Activated naive CD8-positive, alpha-beta T cell treated with anti-CD3 and anti-CD28 coated beads, Interleukin-2, amount 50 U/mL, for 16 hours (primary cell): ENCODE results near the gene PRMT3.
"Not testable (repeated sequence)": the region's sequence is repeated elsewhere in the genome, so short reads cannot be mapped to it uniquely, and the experiment has no call there.

Experiments used
- DNase-seq: peaks from one replicate; pipeline ENCODE4 v3.0.0-alpha.2; 2020; ENCODE audit warnings: low read depth, low spot score

The PRMT3 gene

DNA sequence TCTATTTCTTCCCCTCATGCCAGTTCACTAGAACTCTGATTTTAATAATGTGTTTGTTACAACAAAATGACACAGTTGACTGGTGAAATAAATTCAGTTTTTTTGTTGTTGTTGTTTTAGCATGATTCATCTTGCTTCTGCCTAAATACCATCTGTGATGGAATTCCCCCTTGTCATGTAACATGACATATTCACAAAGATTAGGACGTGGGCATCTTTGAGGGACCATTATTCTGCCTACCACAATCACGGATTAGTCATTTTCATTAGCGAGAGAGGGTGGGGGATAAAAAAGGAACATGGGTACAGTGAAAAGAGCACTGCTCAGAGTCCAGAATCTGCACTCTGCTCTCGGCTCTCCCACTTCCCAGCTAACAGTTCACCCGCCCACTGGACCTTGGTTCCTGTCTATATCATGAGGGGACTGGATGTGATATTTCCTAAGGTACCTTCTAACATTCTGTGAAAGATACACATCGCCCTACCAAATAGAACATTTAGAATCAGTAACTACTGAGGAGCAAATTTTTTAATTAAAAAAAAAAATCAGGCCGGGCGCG, 12.7 kb upstream of the PRMT3 start:
- DNase-seq: no peak

DNA sequence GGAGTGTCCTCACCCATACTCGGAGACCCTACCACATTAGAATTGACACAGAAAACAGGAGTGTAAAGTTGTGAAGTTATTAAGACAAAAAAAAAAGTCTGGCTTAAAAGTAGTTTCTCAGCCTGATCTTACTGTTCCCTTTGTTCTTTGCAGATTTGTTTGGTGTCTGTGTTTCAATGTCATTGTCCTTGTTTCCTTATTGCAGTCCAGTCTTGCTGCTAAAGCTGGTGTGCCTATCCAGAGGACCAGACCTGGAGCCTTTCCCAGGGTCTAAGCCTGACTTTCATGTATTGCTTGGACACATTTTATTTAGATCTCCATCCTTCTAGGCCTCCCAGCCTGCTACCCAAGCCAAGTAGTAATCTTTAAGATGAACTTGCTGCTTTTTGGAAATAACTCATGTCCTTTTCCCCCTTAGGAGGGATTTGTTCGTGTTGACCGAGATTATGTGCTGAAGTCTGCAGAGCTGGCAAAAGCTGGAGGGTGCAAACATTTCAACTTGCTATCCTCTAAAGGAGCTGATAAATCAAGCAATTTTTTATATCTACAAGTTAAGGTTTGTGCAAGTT, 11.3 kb upstream of the PRMT3 start:
- no peak for DNase-seq

GRCh38 chr11:20385996-20386395, 1.5 kb upstream of the PRMT3 start:
- DNase-seq: not testable (repeated sequence)

GRCh38 chr11:20388096-20389055, 860 bp downstream of the PRMT3 start:
- no peak for DNase-seq

DNA sequence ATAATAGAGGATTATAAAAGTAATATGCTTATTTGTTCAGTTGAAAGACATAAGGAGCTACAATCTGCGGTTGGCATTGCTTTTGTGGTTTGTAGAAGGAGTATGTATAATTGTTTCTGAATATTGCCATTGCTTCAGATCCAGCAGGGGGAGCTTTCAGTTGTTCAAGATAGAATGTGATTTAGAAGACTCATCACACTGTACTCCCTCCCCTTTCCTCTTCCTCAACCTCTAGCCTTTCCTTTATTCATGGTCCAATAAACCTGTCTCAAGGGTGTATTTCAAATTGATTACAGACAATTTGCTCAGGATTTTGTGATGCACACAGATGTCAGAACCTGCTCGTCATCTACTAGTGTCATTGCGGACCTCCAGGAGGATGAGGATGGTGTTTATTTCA, 9.8 kb downstream of the PRMT3 start:
- no peak for DNase-seq

- DNase-seq: no peak
Measured at GRCh38 chr11:20399498-20399897, 12.0 kb downstream of the PRMT3 start.

DNA sequence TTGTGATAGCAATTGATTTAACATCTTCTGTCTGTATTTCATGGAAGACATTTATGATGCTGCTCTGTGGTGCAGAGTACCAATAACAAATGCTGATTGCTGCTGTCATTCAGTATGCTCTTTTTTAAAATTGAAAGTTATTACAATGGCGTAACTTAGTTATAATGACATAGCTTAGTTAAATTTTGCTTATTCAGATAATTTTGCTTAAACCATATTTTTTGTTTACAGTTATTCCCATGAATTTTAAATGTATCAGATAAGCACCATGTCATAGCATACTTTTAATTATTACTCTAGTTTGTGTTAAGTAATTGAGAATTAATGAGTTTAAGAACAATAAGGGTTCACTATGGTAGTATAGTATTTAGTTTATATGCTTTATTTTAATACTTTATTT, 15.5 kb downstream of the PRMT3 start:
- no peak for DNase-seq

- DNase-seq: no peak
Measured at GRCh38 chr11:20406484-20406883, 19.0 kb downstream of the PRMT3 start.

GRCh38 chr11:20407344-20407743, 19.8 kb downstream of the PRMT3 start:
- no peak for DNase-seq

DNA sequence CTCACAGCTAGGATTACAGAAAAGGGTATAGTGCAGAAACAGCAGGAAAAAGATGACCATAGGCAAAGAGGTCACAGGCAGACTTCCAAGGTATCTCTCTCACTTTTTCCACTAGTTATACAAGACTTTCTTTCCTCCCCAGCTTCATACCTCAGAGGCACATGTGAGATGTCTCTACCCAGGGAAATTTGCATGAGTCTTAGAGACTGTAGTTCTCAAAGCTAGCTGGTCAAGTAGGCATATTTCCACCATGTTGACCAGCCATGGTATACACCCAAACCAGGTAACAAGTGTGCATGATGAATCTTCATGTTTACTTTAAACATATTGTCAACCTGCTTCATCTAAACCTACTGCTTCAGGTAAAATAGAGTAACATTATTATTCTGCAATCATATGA, 27.9 kb downstream of the PRMT3 start:
- DNase-seq: no peak

DNA sequence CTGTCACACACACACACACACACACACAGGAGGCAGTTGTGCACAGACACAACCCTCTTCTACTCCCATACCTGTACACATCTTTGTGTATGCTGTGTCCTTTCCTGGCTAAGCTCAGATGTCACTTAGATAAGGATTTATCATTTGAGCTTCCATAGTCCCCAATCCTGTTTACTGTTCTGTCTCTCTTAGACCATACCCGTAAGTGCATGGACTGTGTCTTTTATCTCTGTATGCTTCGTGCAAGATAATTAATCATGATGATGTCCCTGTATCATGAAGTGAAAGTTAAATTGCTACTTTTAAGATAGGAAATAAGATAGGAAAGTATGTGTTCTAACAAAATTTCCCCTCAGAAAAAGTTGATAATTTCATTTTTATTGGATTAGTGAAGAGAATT, 30.3 kb downstream of the PRMT3 start:
- no peak for DNase-seq

- no peak for DNase-seq
Measured at GRCh38 chr11:20421946-20422345, 34.4 kb downstream of the PRMT3 start.

DNA sequence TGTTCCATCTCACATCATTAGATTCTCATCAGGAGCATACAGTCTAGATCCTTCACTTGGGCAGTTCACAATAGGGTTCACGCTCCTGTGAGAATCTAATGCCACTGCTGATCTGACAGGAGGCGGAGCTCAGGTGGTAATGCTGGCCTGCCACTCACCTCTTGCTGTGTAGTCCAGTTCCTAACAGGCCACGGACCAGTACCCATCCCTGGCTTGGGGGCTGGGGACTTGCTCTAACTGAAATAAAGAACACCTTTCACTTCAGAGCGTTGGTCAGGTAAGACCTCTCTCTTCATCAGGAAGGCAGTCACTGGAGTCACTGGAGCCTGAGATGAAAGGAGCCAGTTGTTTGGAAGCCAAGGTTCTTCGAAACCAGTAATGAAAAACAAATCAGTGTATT, 41.7 kb downstream of the PRMT3 start:
- DNase-seq: no peak

- no peak for DNase-seq
Measured at GRCh38 chr11:20438637-20439036, 51.1 kb downstream of the PRMT3 start.

DNA sequence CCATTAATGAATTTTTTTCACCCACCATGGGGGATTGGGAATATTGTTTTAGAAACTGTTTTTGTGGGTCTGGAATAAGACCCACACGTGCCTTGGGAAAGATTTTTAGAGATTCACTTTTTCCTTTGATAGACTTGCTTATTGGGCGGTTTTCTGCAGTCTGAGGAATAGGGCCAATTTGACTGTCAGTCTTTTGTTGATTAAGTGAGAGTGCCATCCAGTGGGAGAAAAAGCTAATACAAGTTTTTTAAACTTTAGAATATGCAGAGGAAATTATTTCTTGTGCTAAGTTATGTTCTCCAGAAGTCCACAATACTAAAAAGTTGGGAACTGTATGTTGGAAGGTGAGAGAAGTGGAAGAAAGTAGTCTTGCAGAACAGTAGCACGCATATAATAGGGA, 56.1 kb downstream of the PRMT3 start:
- no peak for DNase-seq

DNA sequence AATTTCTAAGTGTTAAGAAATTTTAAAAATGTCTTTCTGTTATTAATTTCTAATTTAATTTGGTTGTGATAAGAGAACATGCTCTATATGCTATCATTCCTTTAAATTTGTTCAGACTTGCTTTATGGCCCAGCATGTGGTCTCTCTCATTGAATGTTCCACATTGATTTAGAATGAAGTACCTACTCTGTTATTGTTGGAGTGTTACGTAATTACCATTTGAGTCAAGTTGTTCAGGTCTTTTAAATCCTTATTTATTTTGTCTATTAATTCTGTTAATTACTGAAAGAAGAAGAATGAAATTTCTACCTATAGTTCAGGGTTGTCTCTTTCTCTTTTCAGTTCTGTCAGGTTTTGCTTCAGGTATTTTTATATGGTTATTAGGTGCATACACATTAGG, 57.0 kb downstream of the PRMT3 start:
- DNase-seq: no peak

GRCh38 chr11:20448834-20449233, 61.3 kb downstream of the PRMT3 start:
- no peak for DNase-seq

- no peak for DNase-seq
Measured at GRCh38 chr11:20450829-20451228, 63.3 kb downstream of the PRMT3 start.

GRCh38 chr11:20451568-20451967, 64.1 kb downstream of the PRMT3 start:
- no peak for DNase-seq

DNA sequence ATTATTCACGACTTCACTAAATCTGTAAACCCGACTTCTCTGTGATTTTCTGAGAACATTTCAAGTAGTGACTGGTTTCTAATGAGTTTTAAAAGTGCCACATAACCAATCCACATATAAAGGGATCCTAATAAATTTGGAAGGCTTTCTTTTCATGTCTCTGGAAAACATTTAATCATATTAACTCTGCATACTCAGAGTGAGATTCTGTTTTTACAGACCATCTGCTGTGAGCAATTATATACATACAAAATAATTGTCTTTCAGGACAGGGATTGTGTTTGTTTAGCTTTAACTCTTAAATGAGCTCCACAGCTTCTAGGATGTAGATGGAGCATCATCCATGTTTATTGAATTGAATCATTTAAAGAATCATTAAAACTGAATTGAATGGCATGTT, 65.1 kb downstream of the PRMT3 start:
- no peak for DNase-seq

GRCh38 chr11:20453657-20454316, 66.3 kb downstream of the PRMT3 start:
- no peak for DNase-seq

DNA sequence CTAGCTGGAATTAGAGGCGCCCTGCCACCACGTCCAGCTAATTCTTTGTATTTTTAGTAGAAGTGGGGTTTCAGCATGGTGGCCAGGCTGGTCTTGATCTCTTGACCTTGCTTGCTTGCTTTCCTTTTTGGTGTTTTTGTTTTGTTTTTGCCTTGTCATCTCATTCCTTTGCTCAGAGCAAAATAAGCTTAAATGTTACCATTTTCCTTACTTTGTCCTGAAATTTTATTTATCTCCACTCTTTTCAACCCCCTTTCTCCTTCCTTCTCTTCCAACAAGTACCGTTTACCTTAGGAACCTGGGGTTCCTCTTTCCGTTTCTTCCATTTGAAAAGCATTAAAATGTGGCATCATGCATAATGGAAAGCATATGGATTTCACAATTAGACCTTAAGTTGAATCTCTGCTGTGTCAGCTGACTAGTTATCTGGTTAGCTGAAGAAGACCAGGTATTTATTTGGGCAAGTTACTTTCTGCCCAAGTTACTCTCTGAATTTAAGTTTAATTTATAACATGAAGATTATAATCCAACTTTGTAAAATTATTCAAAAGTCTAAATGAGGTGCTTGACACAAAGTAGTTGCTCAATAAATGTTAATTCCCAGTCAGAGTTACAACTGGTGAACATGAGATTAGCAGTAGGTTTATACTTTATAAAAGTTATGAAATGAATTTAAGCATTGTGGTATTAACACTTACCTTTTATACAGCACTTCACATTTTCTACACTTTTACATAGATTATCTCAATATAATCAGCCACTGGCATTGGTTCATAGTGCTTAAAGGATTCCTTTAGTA, 69.7 kb downstream of the PRMT3 start:
- no peak for DNase-seq
